ENCODE data around the gene GPBAR1.

GPBAR1 gene

GRCh38 chr2:218244665-218245064 is 16.1 kb upstream of the GPBAR1 start:
- no peak for DNase-seq

GRCh38 chr2:218245214-218245613 is 15.6 kb upstream of the GPBAR1 start:
- no peak for DNase-seq

DNA sequence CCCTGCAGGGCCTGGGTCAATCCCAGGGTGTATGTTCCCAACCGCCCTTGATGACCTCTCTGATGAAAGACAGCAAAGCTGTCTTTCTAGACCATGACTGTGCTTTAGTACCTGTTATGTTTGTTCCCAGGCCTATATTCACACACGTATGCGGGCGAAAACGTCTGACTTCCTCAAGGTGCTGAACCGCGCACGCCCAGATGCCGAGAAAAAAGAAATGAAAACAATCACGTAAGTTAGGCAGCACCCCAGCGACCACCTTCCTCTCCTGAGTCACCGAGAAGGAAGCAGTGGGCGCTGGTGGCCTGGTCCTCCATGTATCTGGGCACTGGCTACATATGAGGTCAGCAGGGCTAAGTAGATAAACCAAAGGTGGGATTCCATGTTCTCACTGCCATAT is 11.1 kb upstream of the GPBAR1 start:
- DNase-seq, result no peak

- no peak for DNase-seq
Observed at GRCh38 chr2:218252509-218253231, 8.1 kb upstream of the GPBAR1 start.

GRCh38 chr2:218253232-218253625 is 7.6 kb upstream of the GPBAR1 start:
- DNase-seq, result no peak

DNA sequence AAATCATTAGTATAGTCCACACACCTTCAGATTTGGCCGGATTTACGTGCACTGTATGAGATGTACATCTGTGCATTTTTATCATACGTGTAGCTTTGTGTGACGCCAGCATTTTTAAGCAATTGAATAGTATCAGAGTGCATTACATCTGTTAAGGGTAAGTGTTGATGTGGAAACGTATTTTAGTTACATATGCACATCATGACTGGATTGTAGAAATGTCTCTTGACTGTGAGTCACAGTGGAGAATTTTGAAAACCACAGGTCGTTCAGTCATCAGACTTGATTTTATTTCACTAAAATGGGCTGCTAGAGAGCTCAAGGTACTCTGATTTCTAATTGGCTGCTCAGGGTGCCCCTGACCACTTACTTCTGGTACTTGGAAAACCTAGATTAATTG is 5.4 kb upstream of the GPBAR1 start:
- DNase-seq, result no peak

DNA sequence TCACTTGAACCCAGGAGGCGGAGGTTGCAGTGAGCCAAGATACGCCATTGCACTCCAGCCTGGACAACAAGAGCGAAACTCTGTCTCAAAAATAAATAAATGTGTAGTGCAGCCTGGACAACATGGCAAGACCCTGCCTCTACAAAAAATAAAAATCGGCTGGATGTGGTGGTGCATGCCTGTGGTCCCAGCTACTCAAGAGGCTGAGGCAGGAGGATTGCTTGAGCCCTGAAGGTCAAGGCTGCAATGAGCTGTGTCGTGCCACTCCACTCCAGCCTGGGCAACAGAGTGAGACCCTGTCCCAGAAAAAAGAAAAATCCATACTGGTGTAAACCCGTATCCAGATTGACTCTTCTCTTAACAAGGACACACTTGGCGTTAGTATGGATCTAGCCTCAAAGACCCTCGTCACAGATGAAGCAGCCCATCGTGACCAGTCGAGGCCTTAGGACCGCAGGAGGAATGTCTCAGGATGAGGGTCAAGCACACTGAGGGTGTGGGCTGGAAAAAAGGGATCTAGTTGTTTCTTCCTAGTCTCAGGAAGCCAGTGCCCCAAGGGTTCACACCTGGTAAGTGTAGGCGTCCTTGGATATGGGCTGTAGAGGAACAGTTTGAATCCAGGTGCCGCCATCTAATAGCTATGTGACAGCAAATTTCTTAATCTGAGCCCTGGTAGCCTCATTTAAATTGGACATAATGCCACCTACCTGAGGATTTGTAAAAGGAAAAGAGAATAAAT is 4.0 kb upstream of the GPBAR1 start:
- DNase-seq, result no peak

DNA sequence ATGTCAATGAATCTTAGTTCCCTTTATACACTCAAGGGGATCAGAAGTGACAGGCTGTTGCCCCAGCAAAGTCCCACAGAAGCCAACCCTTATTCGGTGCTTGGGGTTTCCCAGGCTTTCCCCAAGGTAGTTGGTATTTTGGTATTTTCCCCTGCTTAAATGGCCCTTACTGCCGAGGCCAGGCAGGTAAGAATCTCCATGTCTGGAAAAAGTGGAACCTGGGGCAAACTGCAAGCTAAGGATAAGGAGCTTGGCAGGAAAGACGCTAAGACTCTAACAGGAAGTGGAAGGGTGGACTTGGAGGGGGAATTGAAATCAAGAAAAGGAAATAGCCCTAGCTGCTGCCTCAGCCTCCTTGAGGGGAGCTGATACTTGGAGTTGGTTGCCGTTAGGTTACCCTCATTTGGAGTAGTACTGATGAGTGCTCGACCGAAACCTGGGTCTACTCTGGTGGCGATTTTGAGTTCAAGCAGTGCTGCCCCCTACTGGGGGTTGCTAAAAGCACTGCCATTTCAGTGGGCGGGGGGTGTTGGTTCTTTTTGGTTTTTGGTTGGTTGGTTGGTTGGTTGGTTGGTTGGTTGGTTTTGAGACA is 3.3 kb upstream of the GPBAR1 start:
- peak; percentile 86 for DNase-seq

GRCh38 chr2:218259099-218259961 is 1.5 kb upstream of the GPBAR1 start:
- DNase-seq, result no peak

DNA sequence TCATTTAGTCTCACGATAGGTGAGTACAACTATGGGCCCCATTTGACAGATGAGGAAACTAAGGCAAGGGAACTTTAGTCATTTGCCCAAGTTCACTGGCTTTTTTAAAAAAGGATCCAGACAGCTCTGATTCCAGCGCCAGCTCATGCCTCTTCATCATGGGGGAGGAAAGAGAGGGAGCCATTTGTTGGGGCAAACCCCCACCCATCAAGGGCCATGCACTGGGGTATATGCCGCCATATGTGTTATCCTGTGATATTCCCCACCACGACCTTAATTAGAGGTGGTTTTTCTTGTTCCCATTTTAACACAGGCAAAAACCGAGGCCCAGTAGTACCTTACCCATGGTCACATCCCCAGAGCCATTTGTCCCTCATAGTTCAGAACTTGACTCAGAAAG is 649 bp upstream of the GPBAR1 start:
- DNase-seq, result no peak

GRCh38 chr2:218261423-218262236 is 815 bp downstream of the GPBAR1 start:
- DNase-seq, result no peak

DNA sequence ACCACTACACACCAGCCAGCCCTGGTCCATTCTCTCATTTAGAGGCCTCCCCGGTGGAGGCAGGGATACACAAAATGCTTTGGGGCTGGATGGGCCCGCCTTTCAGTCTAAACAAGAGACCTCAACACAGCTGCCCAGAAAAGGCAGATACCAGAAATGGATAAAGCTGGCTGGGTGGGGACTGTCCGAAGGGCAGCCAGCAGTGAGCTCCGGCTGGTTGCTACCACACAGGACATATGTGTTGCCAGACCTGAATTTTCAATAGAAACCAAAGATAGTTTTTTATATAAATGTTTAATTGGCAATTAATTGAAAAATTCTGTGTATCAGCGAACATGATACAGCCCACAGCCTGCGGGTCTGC is 1.4 kb downstream of the GPBAR1 start:
- DNase-seq, result no peak

GRCh38 chr2:218262631-218263586 is 2.1 kb downstream of the GPBAR1 start:
- no peak for DNase-seq

DNA sequence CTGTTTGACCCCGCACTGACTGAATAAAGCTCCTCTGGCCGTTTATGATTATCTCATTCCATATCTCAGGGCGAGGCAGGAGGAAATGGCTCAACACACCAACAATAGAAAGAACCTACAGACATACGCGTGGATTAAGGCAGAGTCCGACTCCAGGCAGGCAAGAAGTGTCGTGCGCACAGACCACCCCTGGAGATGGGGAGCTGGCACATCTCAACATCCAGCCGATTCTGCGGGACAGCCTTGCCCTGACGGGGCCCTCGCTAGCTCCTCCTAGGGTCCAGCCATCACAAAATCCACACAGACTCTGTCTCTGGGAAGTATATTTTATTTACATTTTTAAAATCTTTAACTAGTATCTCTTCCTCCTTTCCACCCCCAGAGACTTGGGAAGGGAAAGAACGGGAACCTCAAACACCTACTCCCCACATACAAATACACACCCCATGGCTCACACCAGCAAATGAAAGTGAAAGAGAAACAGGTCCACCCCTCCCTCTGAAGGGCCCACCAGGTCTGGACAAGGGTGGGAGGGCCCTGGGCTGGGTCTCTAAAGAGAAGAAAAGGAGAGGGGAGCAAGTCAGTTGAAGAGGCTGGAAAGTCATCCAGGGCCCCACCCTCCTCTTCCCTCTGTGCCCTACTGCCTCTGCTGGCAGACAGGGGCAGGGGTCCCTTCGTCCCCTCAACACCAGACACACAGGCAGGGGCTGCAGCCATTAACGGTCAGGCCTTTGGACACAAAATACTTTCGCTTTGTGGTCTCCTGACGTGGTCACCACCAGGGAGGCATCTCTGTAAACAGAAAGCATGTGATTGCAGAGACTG is 3.2 kb downstream of the GPBAR1 start:
- DNase-seq, result no peak

DNA sequence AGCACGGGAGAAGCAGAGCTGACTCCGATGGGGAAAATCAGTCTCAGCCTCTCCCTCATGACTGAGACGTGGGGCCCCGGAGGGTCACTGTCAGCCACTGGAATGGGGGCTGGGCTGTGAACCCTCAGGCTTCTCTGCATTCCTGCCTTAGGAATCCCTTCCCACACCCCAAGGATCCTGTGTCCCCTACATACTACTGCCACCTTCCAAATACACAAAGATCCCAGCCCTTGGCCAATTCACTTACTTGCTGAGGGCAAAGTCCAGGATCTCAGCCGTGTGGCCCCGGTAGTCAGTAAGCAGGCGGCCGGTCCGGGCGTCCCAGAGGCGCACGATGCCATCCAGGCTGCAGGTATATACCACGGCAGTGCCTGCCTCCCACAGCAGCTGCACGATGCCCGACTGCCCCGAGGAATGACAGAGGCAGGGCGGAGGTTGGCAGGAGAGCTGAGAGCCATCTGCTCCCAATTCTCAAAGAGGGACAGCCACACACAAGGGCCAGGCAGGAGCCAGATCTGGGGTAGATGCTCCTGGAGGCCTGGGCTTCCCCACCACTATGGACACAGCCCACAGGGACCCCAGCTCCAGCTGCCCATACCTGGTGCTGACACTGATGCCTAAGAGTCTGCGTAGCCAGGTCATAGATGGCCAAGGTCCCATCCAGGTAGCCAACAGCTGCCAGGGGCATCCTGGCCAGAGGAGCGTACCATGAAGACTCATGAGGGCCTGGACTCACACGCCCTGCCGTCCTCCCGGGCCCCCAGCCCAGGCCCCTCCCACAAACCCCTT is 4.2 kb downstream of the GPBAR1 start:
- no peak for DNase-seq

DNA sequence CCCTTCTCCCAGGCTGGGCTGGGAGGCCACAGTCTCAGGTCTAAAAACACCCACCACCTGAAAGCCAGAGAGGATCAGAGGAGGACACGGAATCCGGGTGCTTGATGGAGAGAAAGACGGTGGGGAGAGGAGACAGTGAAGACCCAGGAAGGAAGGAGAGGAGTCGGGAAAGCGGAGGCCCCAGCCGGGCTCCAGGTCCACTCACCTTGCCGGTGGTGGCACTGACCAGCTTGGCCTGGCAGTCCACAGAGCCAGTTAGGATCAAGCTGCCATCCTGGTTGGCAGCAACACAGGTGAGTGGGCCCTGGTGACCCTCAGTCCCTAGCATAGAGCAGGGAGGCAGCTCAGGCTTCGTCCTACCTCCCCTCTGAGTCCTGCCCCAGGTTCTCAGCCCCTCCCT is 4.8 kb downstream of the GPBAR1 start:
- no peak for DNase-seq

DNA sequence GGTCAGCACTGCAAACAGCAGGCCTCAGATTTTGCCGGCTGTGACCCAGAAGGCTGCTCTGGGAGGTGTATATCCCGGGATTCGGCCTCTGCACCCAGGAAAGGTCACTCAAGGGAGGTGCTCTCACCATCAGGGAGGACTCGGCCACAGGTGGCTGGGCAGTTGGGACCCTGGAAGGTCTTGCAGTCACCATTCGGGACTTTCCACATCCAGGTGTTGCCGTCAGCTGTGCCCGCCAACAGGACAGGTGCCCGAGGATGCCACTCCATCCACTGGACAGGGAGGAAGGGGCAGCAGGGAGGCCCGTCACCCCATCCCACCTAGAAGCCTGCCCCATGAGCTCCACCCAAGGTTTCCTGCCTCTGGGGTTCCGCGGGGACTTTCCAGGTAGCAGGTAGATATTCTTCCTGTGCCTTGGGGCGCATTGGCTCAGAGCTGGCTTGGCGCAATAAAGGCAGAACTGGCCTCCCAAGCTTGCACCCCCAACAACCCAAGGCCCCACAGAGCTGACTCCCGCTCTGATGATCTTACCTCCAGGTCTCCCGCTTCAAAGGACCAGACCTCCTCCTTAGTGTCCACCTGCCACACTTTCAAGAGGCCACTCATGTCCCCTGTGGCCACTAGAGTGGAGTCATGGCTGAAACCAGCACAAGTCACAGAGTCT is 5.6 kb downstream of the GPBAR1 start:
- DNase-seq, result no peak

DNA sequence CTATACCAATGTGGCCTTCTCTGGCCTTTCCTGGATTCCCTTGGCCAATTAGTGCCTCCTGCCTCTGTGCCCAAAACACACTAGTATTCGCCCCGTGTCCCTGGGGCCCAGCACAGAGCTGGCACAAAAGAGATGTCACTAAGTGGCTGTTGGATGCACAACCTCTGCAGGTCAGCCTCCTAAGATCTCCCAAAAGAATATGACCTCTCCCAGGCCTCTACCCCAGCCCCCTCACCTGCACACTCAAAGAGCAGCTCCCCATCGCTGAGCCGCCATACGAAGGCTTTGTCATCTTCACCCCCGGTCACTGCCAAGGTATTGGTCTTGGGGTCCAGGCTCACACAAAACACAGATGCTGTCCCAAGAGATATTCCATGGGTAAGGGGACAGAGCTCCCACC is 6.4 kb downstream of the GPBAR1 start:
- DNase-seq, result no peak
